GM19455 (cell line): ENCODE results near the gene DSCAML1.
"Not testable (repeated sequence)": the region's sequence is repeated elsewhere in the genome, so short reads cannot be mapped to it uniquely, and the experiment has no call there.

ENCODE experiments used
- ATAC-seq: cut with Tn5 transposase; IDR thresholded peaks from one replicate; pipeline ENCODE4 v1.9.1; 2021; ENCODE audit not compliant: unreplicated experiment

The DSCAML1 gene

GRCh38 chr11:117765068-117765467 lies 31.9 kb downstream of the DSCAML1 start:
- no peak for ATAC-seq

GRCh38 chr11:117763465-117763864 lies 33.6 kb downstream of the DSCAML1 start:
- ATAC-seq = not testable (repeated sequence)

DNA sequence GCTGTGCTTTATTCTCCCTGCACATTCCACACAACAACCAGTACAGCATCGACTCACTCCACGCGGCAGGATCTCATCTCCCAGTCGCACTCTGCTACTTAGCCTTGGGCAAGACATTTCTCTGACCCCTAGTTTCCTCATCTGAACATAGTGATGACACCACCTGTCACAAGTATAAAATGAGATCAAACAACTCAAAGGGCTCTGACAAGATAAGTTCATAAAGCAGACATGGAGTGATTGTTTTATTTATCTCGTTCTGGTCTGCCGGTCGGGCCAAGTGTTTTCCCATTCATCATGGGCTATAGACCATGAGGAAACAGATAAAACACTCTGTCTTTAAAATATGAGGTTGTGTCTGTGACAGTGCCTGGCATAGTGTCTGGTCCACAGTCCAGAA lies 35.0 kb downstream of the DSCAML1 start:
- ATAC-seq = no peak

GRCh38 chr11:117759305-117759704 lies 37.7 kb downstream of the DSCAML1 start:
- no peak for ATAC-seq

- no peak for ATAC-seq
Observed at GRCh38 chr11:117754030-117754429, 43.0 kb downstream of the DSCAML1 start.

DNA sequence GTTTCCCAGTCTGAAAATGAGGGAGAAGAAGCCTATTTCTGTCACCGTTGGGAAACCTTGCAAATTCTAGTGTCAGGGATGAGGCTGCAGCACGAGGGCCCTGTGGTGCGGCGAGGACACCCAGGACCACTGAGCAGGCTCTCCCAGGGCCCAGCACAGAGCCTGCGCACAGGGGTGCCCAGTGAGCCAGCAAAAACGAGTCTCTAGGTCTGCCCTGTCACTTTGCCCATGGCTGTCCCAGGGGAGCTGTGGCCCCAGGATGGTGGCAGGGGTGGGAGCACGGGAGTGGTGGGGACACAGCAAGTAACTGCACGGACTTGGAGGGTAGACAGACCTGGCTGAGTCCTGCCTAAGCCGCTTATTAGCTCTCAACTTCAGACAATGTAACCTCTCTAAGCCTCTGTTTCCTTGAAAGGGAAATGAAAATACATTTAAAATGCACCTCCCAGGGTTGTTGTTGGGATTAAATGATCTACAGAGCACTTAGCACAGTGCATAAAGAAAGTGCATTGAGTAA lies 44.2 kb downstream of the DSCAML1 start:
- ATAC-seq = no peak

GRCh38 chr11:117752071-117752470 lies 44.9 kb downstream of the DSCAML1 start:
- ATAC-seq = no peak

DNA sequence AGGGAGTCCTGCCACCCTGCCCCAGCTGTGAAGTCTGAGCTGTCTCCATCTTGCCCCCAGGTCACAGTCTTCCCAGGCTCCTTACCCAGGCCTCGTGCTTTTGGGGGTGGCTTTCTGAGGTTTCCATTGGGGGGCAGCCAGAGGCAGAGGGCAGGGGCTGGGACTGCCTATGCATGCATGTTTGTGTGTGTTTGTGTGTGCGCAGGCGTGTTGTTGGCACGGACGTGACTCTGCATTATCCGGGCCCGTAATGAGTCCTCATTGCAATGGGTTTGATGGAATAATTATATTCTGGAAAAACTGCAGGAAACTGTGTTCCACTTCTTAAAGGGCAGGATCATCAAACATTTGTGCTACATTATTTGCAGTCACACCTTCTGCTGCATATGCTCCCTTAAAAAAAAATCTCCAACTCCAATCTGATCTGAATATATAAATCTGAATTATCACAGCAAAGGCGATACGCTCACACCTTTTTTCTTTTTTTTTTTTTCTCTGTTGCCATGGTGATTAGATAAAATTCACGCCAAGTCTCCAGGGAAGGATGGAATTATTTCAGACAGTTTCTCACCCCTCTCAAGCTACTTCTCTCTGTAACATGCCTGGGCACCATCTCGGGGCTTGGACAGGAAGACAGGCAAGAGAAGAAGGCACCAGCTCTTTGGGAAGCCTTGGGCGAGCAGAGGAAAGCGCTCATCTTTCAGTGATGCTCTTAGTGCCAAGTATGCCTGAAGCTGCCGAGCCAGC lies 45.9 kb downstream of the DSCAML1 start:
- ATAC-seq = no peak

DNA sequence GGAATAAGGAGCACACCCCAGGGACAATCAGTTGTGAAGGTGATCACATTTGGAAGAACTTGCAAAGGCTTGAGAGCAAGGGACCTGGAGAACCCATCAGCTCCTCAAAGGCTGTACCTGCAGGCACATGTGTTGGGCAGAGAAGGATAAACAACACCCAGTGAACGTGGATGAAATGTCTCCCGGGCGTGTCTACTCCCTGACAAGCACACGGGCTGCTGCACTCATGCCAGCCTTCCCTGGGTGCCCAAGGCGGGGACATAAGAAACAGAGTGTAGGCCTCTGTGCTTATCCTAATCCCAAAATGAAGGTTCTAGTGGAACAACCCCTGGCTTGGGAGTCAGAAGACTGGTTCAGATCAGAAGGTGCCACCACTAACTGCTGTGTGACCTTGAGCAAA lies 46.7 kb downstream of the DSCAML1 start:
- ATAC-seq = no peak

DNA sequence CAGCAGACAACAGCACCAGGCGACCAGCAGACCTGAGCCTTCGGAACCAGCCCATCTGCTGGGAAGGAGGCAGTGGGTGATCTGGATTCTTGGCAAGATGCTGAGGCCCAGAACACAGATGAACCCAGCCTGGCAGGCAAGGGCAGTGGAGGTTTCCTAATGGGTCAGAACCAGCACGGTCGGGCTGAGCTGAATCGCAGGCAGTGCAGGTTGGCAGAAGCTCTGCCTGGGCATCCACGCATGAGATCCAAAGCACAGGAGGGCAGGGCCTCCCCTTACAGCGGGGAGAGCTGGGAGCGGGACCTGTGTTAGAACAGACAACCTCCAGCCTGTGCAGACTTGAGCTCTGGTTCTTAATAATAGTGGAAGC lies 47.5 kb downstream of the DSCAML1 start:
- ATAC-seq = no peak

DNA sequence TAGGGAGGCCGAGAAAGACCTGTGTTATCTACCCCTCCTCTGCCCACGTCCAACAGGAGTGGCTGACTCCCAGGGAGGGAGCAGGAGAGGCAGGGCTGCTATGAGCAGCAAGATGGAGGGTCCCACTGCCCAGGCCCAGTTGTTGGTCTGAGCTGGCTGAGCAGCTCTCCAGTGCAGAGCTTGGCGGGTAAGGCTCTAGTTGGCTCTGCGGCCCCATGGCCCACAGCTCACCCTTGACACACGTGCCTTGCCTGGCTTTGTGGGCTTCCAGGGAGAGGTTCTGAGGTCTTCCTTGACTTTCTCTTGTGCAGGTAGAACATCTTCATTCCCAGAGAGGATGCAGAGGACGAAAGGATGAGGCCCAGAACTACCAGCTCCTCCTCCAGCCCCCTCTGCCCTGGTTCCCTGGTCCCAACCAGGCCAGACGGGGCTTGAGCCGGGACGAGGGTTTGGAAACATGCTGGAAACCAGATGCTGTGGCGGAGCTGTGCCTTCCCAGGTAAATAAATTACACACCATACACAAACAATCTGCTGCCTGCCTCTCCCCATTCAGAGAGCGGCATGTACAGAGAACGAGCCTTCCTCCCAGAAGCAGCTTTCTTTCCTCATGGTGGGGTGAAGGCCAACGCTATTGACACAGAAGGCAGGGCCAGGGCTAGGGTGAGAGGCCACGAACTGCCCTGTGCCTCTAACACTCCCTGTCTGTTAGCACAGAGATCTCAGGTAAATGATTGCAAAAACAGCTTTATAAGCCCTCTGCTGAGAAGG lies 48.1 kb downstream of the DSCAML1 start:
- ATAC-seq = no peak

GRCh38 chr11:117747892-117748291 lies 49.1 kb downstream of the DSCAML1 start:
- ATAC-seq = no peak

- no peak for ATAC-seq
Observed at GRCh38 chr11:117745346-117745745, 51.7 kb downstream of the DSCAML1 start.

- ATAC-seq = no peak
Observed at GRCh38 chr11:117744471-117745150, 52.4 kb downstream of the DSCAML1 start.

- ATAC-seq = no peak
Observed at GRCh38 chr11:117743121-117743815, 53.7 kb downstream of the DSCAML1 start.

- no peak for ATAC-seq
Observed at GRCh38 chr11:117738246-117738957, 58.6 kb downstream of the DSCAML1 start.

GRCh38 chr11:117735350-117735977 lies 61.6 kb downstream of the DSCAML1 start:
- no peak for ATAC-seq

DNA sequence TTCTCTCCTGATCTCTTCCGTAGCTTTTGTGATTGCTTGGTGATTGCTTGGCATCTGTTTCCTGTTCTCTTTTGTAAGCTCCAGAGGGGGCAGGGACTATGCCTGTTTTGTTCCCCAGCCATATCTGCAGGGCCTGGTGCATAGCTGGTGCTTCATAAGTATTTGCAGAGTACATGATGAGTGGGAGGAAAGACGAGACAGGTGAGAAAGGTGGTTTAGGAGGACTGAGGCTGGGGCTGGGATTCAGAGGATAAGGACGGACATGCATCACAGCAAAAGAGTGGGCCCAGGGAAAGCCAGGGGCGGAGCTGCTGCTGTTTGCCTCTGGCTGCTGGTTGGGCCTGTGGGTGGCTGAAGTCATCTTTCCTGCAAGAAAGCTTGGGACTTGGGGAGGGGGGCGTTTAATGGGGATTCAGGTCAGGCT lies 62.4 kb downstream of the DSCAML1 start:
- ATAC-seq = no peak

- no peak for ATAC-seq
Observed at GRCh38 chr11:117733316-117733715, 63.7 kb downstream of the DSCAML1 start.

DNA sequence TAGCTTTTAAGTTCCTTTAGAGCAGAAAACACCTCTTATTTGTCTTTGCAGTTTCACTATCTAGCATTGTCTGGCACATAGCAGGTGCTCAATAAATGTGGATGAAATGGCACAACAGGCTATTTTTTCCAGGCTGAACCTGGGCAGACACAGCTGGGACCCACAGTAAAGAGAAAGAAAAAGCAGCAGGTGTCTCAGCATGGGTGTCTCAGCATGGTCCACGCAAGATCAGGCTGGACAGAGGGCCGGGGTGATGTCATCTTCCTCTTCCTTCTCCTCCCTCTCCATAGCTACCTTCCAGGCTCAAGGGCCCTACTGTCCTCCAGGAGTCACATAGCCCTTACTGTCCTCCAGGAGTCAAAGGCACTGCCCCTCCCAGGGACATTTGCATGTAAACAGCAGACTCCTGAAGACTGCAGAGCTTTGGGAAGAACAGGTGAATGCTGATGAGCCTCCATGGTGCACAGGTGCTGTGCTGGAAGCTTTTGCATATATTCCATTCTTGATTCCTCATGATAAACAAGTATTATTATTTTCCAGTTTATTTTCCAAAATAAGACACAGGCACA lies 65.2 kb downstream of the DSCAML1 start:
- ATAC-seq = no peak
